AG10803 (cell line): Measurements from ENCODE around the gene DUOX1.

Experiments used
- DNase-seq: peaks from one replicate; pipeline ENCODE4 v3.0.0; 2010; ENCODE audit warnings: low read depth
- H3K4me3 ChIP-seq: 2 replicates; pipeline ENCODE4 v1.5.1; 2011; ENCODE audit warnings: mild to moderate bottlenecking, low read length, control low read depth
- TF ChIP-seq, protein P1 (sequence below): conservative IDR thresholded peaks from 2 replicates; pipeline ENCODE4 v1.5.1; 2011; ENCODE audit warnings: mild to moderate bottlenecking, low read length, control low read depth, inconsistent platforms

DUOX1 gene

DNA sequence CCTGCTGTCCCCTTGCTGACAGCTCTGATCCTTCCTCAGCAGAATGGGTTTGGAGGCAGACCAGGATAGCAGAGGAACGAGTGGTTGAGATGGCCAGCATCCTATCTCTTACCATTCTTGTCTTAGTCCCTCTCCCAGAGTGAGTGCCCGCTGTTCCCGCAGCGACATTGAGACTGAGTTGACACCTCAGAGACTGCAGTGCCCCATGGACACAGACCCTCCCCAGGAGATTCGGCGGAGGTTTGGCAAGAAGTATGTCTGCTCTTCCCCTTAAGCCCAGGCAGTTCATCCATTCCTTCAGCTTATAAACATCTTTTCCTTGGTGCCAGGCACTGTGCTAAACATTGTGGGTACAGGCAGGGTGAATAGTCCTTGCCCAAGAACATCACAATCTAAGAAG is 21.2 kb downstream of the DUOX1 start:
- no peak overlapping the region for H3K4me3 ChIP-seq
- no peak for DNase-seq
- TF ChIP-seq, protein P1, sequence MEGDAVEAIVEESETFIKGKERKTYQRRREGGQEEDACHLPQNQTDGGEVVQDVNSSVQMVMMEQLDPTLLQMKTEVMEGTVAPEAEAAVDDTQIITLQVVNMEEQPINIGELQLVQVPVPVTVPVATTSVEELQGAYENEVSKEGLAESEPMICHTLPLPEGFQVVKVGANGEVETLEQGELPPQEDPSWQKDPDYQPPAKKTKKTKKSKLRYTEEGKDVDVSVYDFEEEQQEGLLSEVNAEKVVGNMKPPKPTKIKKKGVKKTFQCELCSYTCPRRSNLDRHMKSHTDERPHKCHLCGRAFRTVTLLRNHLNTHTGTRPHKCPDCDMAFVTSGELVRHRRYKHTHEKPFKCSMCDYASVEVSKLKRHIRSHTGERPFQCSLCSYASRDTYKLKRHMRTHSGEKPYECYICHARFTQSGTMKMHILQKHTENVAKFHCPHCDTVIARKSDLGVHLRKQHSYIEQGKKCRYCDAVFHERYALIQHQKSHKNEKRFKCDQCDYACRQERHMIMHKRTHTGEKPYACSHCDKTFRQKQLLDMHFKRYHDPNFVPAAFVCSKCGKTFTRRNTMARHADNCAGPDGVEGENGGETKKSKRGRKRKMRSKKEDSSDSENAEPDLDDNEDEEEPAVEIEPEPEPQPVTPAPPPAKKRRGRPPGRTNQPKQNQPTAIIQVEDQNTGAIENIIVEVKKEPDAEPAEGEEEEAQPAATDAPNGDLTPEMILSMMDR, result no peak

DNA sequence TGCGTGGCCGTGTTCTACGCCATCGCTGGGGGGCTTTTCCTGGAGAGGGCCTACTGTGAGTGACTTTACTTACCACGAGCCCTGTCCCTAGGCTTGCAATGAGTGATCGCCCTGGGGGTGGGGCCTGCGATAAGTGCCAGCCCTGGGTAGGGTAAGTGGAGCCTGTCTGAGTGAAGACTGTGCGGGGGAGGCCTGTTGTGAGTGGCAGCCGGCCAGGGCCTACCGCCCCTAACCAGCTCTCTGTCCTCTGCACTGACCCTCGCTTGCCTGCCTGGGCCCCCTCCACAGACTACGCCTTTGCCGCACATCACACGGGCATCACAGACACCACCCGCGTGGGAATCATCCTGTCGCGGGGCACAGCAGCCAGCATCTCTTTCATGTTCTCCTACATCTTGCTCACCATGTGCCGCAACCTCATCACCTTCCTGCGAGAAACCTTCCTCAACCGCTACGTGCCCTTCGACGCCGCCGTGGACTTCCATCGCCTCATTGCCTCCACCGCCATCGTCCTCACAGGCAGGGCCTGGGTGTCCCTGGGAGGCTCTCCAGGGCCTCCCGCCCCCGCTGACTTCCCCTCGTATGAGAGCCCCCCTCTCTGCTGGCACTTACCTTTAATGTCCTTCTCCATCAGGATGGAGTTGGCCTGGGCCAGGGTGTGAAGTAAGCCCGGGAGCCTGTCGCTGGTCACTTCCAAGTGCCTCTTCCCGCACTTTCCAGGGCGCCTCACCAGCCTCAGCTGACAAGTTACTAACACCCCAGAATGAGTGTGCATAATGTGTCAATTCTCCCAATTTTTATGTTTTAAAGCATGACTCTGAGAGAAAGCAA is 22.4 kb downstream of the DUOX1 start:
- H3K4me3 ChIP-seq, result no peak overlapping the region

DNA sequence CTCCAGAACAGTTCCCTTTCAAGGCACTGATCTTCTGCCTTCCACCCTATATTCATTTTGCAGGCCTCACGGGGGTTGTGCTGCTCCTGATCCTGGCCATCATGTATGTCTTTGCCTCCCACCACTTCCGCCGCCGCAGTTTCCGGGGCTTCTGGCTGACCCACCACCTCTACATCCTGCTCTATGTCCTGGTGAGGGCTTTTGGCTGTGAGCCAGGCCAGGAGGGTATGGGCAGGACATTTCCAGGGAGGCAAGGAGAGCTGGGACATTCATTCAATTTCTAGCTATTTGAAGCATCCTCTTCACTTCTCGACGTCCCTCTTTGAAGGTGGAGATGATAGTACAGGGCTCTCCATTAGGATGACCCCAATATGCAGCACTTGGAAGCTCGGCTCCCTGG is 25.9 kb downstream of the DUOX1 start:
- H3K4me3 ChIP-seq, result no peak overlapping the region
- no peak for DNase-seq
- TF ChIP-seq, protein P1, result no peak

More for the DNA sequence above, 22.4 kb downstream of the DUOX1 start:
- DNase-seq, result no peak
- TF ChIP-seq, protein P1, result no peak

DNA sequence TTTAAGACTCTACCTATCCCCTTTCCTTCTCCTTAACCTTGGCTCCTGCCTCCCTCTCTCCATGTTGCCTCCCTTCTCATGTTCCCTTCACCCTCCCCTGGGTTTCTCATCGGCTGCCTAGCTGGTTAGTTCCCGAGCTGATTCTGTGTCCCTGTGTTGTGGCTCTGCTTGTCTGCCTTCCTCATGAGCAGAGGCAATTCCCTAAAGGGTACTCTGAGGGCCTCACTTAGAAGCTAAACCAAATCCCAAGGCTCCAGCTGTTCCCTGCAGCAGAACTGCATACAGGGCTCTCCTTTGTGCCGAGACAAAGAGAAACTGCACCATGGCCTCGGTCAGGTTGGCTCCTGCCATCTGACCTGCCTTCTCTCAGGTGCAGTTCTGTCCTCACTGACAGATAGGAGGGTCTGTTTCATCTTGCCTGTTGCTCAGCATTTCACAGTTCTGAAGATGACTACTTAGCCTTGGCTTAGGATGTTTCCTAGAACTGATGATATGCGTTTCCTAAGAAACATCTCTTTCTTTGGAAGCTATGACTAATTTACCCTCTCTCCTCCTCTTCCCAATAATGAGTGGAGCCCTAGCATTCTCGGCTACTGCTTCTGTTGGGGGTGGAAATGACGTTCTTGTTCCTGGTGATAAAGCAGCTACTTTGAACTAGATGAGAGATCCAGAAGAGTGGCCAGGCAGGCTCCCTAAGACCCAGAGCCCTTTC is 27.1 kb downstream of the DUOX1 start:
- no peak overlapping the region for H3K4me3 ChIP-seq
- TF ChIP-seq, protein P1, result no peak
- DNase-seq, result peak; percentile 79

DNA sequence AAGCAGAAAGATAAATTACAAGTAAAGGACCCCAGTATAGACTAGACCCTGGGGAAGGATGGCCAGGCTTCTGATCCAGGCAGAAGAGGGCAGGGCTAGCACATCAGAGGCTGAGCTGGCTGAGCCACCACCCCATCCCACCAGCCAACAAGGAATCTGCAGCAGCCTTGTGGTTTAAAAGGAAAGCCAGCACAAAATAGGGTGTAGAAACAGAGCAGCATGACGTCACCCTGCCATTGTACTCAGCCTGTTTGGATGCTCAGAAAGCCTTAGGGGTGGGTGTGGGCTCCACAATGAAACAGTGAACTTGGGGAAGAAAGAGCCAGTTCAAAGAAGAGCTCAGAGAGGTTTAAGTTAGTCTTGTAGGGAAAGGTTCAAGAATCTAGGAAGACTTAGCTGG is 28.2 kb downstream of the DUOX1 start:
- H3K4me3 ChIP-seq, result no peak overlapping the region
- TF ChIP-seq, protein P1, result no peak
- DNase-seq, result peak; percentile 85

DNA sequence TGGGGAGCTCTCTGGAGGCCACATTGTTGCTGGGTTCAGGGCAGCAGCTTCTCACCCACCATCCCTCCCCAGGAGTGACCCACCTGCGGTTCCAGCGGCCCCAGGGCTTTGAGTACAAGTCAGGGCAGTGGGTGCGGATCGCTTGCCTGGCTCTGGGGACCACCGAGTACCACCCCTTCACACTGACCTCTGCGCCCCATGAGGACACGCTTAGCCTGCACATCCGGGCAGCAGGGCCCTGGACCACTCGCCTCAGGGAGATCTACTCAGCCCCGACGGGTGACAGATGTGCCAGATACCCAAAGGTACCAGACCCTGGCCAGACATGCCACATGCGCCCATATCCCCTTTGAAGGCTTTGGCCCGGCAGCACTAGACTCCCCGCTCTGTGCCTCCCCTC is 31.9 kb downstream of the DUOX1 start:
- TF ChIP-seq, protein P1, result no peak
- no peak overlapping the region for H3K4me3 ChIP-seq
- no peak for DNase-seq
